HG03575 (cell line): ENCODE measurements around the gene PEBP1.
"Not testable (repeated sequence)": the region's sequence is repeated elsewhere in the genome, so short reads cannot be mapped to it uniquely, and the experiment has no call there.

Experiments
- ATAC-seq: cut with Tn5 transposase; IDR thresholded peaks from one replicate; pipeline ENCODE4 v1.9.1; 2021; ENCODE audit not compliant: unreplicated experiment, insufficient number of reproducible peaks, low FRiP score; ENCODE audit errors: extremely low read depth

Gene PEBP1

DNA sequence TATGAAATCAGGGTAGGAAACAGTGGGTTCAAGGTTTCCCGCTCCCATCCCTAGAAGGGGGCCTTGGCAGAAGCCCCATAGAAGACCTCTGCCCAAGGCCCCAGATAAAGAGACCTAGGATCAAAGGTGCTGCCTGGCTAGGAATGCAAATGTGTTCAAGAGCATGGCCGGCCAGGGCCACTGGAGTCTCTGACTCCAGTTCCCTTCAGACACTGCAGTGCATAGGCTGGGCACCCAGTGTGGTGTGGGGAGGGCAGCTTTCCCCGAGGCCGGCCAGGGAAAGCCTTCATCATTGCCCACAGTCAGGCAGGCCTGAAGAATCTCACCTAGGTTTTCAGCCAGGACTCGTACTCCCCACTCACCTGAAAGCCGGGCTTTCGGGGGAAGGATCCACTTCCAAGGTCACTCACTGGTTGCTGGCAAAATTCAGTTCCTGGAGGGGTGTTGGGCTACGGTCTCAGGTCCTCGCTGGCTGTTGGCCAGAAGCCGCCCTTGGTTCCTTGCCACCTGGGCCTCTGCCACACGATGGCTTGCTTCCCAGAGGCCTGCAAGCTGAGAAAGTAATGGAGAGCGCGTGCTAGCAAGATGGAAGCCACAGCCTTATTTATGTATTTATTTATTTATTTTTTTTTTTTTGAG lies 9.7 kb upstream of the PEBP1 start:
- ATAC-seq = no peak

DNA sequence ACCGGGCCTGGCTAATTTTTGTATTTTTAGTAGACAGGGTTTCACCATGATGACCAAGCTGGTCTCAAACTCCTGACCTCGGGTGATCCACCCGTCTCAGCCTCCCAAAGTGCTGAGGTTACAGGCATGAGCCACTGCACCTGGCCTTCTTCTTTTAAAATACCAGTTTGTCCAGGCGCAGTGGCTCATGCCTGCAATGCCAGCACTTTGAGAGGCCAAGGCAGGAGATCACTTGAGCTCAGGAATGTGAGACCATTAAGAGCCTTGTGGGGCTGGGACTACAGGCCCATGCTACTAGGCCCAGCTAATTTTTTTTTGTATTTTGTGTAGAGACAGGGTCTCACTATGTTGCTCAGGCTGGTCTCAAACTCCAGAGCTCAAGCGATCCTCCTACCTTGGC lies 8.1 kb upstream of the PEBP1 start:
- no peak for ATAC-seq

DNA sequence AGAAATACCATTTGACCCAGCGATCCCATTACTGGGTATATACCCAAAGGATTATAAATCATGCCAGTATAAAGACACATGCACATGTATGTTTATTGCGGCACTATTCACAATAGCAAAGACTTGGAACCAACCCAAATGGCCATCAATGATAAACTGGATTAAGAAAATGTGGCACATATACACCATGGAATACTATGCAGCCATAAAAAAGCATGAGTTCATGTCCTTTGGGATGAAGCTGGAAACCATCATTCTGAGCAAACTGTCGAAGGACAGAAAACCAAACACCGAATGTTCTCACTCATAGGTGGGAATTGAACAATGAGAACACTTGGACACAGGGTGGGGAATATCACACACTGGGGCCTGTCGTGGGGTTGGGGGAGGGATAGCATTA lies 6.5 kb upstream of the PEBP1 start:
- ATAC-seq = not testable (repeated sequence)

DNA sequence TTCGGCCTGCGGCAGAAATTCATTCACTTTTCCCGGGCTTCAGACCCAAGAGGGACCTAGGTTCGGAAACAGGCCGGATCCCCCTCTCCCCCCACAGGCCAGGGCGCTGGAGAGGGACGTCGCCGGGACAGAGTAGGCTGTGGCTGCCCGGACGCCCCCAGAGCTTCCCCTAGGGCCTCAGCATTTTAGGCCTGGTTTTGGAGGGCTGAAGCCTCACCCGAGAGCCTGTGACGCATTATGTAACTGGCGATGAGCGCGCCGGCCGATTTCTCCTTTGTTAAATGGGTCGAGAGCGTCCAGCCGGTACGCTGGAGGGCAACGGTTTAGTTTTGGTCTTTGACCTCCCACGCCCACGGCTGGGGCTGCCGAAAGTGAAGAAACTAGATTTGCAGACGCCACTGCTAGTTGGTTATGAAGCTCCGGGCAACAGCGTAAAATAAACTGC lies 657 bp downstream of the PEBP1 start:
- no peak for ATAC-seq

DNA sequence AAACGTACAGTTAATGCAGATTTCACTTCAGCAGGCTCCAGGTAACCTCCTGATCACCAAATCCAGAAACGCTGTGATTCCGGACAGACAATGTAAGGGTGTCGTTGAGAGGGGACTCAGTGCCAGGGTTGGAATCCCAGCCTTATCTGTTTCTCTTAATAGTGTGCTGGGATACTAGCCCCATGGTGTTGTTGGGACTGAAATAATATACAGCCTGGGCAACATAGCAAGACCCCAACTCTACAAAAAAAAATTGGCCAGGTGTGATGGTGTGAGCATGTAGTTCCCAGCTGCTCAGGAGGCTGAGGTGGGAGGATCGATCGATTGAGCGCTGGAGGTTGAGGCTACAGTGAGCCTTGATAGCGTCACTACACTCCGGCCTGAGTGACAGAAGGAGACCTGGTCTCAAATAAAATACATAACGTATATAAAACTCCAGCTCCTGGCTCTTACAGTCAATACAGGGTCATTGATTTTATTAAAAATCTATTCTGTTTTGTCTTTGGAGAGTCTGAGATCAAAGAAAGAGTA lies 1.3 kb downstream of the PEBP1 start:
- ATAC-seq = no peak

DNA sequence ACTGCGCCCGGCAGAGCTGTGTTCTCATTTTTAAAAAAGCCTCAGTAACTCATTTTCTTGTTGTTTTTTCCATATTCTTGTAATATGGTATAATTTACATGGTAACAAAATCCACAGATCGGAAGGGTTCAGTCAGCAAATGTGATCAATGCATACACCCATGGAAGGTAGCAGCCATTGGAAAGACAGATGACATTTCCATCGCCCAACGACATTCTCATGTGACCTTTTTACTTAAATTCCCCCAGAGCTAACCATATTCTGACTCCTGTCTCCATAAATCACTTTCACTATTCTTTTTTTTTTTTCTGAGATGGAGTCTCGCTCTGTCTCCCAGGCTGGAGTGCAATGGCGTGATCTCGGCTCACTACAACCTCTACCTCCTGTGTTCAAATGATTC lies 4.9 kb downstream of the PEBP1 start:
- no peak for ATAC-seq

DNA sequence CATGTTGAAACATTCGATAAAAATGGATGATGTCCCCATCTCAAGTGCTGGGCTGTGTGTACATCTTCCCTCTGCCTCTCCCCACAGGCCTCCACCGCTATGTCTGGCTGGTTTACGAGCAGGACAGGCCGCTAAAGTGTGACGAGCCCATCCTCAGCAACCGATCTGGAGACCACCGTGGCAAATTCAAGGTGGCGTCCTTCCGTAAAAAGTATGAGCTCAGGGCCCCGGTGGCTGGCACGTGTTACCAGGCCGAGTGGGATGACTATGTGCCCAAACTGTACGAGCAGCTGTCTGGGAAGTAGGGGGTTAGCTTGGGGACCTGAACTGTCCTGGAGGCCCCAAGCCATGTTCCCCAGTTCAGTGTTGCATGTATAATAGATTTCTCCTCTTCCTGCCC lies 8.6 kb downstream of the PEBP1 start:
- no peak for ATAC-seq

DNA sequence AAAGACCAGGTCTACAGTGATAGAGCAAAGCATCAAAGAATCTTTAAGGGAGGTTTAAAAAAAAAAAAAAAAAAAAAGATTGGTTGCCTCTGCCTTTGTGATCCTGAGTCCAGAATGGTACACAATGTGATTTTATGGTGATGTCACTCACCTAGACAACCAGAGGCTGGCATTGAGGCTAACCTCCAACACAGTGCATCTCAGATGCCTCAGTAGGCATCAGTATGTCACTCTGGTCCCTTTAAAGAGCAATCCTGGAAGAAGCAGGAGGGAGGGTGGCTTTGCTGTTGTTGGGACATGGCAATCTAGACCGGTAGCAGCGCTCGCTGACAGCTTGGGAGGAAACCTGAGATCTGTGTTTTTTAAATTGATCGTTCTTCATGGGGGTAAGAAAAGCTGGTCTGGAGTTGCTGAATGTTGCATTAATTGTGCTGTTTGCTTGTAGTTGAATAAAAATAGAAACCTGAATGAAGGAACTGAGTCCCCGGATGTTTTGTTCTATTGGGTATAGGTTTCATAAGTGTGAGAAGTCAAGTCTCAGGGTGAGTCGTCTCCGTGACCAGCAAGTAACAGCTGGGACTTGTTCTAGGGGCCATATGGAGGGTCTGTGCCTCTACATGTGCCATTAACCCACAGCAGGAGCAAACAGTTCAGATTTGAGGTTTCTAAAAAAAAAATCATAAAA lies 9.3 kb downstream of the PEBP1 start:
- no peak for ATAC-seq

DNA sequence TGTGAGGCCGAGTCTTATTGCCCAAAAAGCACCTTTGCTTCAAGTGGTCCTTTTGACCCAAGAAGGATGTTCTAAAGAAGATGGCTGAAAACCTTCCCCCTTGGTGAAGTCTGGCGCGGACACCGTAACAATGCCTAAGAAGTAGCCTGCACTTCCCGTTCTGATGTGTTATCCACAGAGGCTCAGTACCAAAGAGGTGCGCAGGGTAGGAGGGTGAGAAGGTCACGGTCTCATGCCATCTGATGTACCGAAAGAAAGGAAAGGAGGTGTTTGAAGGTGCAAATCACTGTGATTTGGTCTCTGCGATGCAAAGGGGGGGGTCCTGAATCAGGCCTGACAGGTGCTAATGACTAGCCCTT lies 9.9 kb downstream of the PEBP1 start:
- no peak for ATAC-seq

DNA sequence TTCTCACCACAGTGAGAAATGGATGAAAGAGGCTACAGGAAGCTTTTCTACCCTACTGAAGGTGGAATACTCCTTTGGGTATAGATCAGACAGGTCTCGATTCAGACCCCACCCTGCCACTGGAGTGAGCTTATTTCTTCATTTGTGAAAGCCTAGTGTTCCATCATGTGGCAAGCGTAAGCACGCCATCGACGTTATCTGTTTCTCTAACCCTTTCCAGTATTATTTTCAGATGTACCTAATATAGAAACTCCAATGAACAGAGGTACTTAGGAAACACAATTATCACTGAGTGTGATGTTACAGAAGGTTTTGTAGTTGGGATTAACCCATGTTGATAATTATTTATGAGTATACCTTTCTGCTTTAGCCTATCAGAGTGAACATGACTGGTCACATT lies 12.4 kb downstream of the PEBP1 start:
- ATAC-seq = no peak

DNA sequence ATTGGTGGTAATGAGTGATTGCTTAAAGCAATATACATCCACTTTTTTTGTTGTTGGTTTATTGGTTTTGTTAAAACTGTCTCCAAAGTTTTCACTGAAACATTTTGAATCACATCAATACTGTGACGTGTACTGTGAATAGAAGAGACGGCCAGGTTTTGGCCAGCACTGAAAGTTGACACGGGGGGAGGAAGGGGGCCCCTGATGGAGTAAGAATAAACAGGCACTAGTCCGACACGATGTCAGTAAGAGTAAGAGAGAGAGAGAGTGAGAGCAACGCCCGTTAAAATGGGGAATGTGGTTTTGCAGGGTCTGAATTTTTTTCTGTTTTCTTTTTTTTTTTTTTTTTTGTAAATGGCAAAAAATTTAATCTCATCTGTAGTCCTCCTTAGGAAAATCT lies 14.7 kb downstream of the PEBP1 start:
- no peak for ATAC-seq

DNA sequence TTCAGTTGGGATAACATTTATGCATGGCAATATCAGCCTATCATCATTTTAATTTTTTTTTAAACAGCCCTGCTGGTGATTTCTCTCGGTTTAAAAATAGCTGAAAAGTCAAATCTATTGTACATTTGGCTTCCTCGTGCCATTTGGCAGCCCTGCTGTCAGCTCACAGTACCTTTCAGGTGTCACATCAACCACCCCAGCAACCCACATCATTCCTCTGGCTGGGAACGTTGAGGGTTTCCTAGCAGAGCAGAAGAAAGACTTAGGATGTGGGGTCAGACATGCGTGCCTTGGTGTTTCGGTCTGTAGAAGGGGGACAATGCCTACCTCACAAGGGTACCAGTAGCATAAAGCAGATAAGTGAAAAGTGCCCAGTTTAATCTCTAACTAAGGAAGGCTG lies 15.8 kb downstream of the PEBP1 start:
- no peak for ATAC-seq

DNA sequence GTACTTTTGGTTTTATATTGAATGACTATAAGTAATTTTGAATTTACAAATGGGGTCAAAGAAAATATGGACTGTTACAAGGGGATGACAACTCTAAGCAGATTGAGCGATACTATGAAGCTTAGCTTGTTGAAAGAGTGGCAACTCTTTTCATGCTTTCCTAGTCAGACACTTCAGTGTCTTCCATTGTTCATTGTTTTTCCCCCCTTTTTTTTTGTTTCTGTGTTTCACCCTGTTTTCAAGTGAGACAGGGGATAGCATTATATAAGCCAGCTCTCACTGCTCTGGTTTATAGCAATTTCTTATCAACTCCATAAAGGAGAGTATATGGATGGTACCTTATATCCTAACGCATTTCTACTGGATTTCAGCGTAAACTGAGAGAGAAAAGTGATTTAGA lies 24.6 kb downstream of the PEBP1 start:
- ATAC-seq = no peak

DNA sequence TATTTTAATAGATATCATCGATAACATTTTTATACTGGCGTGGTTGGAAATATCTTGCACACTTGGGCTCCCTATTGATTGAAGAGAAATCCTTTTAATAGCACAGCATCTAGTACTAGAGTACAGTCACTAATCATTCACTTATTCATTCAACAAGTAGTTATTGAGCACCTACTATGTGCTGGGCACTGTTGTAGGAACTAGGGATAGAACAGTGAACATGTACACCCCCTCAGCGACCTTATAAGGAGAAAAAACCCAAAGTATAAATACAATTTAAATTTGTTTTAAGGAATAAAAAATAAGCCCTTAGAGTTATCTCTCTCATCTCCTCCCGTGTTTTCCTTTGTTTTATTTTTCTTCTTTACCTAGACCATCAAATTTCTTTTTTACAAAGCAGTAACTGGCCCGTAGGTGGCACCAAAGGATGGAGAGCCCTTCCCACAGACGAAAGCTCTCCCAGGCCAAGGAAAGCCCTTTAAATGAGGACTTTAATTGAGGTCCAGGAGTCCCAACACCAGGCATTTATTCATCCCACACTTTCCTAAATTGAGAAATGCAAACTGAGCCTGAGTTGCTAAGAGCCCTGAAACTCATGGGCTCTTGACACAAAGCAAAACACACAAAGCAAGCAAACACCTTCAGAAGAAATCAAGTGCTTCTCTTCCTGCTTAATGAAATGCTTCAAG lies 29.0 kb downstream of the PEBP1 start:
- no peak for ATAC-seq

DNA sequence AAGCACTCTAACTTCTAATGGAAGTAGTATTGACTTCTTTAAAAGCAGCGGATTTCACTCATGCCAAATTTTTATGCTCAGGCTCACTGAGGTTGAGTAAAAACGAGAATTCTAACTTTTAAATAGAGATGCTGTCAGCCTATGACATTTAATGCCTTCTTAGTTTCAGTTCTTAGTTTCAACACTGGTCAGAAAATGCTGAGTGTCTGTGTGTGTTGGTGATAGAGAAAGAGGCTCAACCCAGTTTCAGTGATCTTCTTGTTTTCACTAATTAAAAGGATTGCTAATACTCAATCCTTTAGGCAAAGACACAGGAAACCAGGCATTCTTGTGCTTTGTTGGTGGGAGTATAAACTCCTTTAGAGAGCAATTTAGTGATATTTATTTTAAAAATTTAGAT lies 31.0 kb downstream of the PEBP1 start:
- ATAC-seq = peak; percentile 81

DNA sequence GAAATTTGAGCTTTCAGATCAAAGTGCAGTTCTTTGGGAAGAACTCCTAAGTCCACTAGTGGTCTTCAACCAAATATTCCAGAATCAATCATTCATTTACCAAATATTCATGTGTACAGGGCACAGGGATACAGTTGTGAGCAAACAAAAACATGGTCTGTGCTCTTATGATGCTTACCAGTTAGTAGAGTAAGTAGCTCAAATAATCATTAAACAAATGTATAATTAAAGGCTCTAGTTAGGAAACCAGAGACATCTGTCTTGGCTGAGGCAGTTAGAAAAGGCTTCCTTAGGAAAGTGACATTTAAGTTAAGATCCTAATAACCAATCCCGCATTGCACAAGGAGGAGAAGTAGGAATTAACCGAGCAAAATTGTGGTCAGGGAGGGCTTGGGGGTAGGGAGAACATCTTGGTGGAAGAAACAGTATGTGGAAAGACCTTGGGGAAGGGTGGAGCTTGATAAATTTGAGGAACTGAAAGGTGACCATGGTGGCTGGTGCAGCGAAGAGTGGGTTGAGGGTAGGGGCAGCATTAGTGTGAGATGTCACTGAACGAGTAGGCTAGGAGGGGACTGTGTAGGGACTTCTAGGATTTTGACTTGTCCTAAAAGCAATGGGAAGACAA lies 40.0 kb downstream of the PEBP1 start:
- no peak for ATAC-seq

DNA sequence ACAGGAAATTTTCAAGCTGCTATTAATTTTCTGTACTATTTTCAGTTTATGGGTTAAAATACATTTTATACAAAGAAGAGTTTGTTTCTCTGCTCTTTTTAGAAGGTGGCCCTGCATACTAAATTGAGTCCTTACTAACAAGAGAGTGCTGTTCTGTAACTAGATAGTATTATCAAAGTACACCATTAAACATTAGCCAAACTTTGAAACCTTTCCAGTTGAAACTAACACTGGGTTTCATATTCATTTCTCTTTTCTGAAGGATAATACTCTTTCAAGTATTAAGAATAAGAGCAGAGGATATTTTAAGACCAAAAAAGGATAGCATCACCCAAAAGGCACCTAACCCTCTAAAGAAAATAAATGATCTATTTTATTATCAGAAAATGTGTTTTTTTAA lies 47.2 kb downstream of the PEBP1 start:
- ATAC-seq = no peak

DNA sequence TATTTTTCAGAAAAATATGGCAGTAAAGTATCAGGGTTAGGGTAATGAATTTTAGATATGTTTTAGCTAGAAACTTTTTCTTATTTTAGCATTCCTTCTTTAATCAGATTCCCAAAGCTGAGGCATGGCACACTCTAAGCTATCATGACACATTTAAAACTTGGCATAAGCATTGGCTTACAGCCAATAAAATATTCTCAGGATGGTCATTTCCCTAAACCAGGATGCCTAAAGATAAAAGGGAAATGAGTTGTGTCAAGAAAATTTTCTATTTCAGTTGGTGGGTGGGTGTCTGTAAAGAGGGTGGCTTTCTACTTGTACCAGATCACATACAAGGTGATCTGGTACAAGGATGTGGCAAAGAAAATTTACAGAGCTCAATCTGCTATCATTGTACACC lies 47.8 kb downstream of the PEBP1 start:
- no peak for ATAC-seq

DNA sequence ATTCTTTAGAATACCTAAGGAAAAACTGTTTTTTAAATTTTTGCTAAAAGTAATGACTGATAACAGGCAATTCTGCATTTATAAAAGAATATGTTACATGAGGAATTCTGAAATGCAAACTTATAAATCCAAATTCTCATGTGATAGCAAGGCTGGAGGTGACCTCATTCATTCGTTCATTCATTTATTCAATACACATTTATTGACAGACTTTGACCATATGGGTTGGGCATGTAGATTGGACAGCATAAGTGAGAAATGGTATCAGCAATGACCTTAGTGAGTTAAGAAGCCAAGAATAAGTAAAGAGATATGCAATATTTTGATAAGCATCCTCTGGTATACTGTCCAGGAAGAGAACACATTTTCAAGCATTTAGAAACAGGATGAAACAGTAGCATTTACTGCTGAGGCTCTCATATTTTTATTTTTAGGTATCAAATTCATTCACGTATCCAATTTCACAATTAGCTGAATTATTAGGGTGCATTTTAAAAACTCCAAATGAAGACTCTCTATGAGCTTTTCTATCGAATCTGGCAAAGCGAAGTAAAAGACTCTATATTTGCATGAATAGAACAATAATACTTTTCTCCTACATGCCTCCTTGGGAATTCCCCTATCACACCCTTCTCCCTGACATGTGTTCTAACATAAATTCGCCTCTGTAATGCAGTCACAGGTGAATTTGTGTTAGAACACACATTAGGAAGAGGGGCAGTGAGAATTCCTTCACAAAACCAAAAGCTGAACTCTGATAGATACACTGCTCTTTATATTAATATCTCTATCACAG lies 49.9 kb downstream of the PEBP1 start:
- no peak for ATAC-seq
